Liver (tissue), 9 donors: ENCODE measurements around the gene NEK2. TPM values are rescaled to one million over a fixed set of nuclear protein-coding genes. Genes with fewer than 3 reads are reported as not detected.
A peak's percentile ranks its signal among the peaks of the same experiment; 100 is the strongest.

Source experiments
- DNase-seq: peaks from one replicate; pipeline ENCODE4 v3.0.0-alpha.2; 2017; ENCODE audit warnings: low spot score
- H3K27ac ChIP-seq, 2 donors: one replicate each; pipeline ENCODE4 v1.7.0; 2013; ENCODE audit warnings: inconsistent platforms in 2 of 2, low read length in 2 of 2, control low read depth in 1 of 2, low read depth in 1 of 2, mild to moderate bottlenecking in 1 of 2
- H3K27me3 ChIP-seq, 4 donors: one replicate each; pipeline versions ENCODE4 v1.6.1 to v1.7.0; 2013; ENCODE audit warnings: low read length in 3 of 4, inconsistent platforms in 1 of 4, mild to moderate bottlenecking in 1 of 4, moderate library complexity in 1 of 4; ENCODE audit not compliant: control insufficient read depth in 4 of 4, insufficient read depth in 4 of 4
- H3K36me3 ChIP-seq, 4 donors: one replicate each; pipeline versions ENCODE4 v1.6.1 to v1.7.0; 2013; ENCODE audit warnings: low read length in 3 of 4, mild to moderate bottlenecking in 3 of 4, low read depth in 1 of 4, moderate library complexity in 1 of 4; ENCODE audit not compliant: control insufficient read depth in 4 of 4, insufficient read depth in 3 of 4
- H3K4me1 ChIP-seq, 4 donors: one replicate each; pipeline versions ENCODE4 v1.6.1 to v1.7.0; 2013; ENCODE audit warnings: low read length in 3 of 4, mild to moderate bottlenecking in 3 of 4, moderate library complexity in 1 of 4; ENCODE audit not compliant: control insufficient read depth in 4 of 4, insufficient read depth in 4 of 4
- H3K4me3 ChIP-seq, 3 donors: one replicate each; pipeline versions ENCODE4 v1.6.1 to v1.7.0; 2013; ENCODE audit warnings: low read length in 3 of 3, control low read depth in 1 of 3, low read depth in 1 of 3, mild to moderate bottlenecking in 1 of 3
- H3K9ac ChIP-seq, 2 donors: one replicate each; pipeline ENCODE4 v1.7.0; 2013; ENCODE audit warnings: low read length in 2 of 2, mild to moderate bottlenecking in 2 of 2, moderate library complexity in 2 of 2, control low read depth in 1 of 2, low read depth in 1 of 2
- H3K9me3 ChIP-seq, 4 donors: one replicate each; pipeline versions ENCODE4 v1.6.1 to v1.7.0; 2013; ENCODE audit warnings: low read length in 3 of 4; ENCODE audit not compliant: control insufficient read depth in 4 of 4
- CTCF ChIP-seq: fragments of 150-350 bp; IDR thresholded peaks from 2 replicates; pipeline ENCODE4 v1.5.1; 2017; ENCODE audit warnings: improper control_type of control experiment, low read depth, low read length; ENCODE audit not compliant: missing input control
- EGR1 ChIP-seq, 2 donors: IDR thresholded peaks; 2 replicates each; pipeline ENCODE4 v1.6.1; 2016 to 2018; ENCODE audit warnings: antibody characterized with exemption in 2 of 2, low read depth in 2 of 2
- FOXA1 ChIP-seq: IDR thresholded peaks from 2 replicates; pipeline ENCODE4 v1.6.1; 2016; ENCODE audit warnings: antibody characterized with exemption
- HNF4A ChIP-seq, 2 donors: conservative IDR thresholded peaks; 2 replicates each; pipeline ENCODE4 v1.6.1; 2016; ENCODE audit warnings: antibody characterized with exemption in 2 of 2, mild to moderate bottlenecking in 2 of 2
- HNF4G ChIP-seq: IDR thresholded peaks from 2 replicates; pipeline ENCODE4 v1.6.1; 2016; ENCODE audit warnings: antibody characterized with exemption
- JUND ChIP-seq, 2 donors: IDR thresholded peaks; 2 replicates each; pipeline ENCODE4 v1.6.1; 2016; ENCODE audit warnings: antibody characterized with exemption in 2 of 2
- MAX ChIP-seq: IDR thresholded peaks from 2 replicates; pipeline ENCODE4 v1.6.1; 2016; ENCODE audit warnings: antibody characterized with exemption
- NR2F2 ChIP-seq: IDR thresholded peaks from 2 replicates; pipeline ENCODE4 v1.6.1; 2016; ENCODE audit warnings: antibody characterized with exemption
- RAD21 ChIP-seq, 2 donors: IDR thresholded peaks; 2 replicates each; pipeline ENCODE4 v1.6.1; 2016; ENCODE audit warnings: antibody characterized with exemption in 2 of 2, mild to moderate bottlenecking in 2 of 2
- REST ChIP-seq: IDR thresholded peaks from 2 replicates; pipeline ENCODE4 v1.6.1; 2016; ENCODE audit warnings: antibody characterized with exemption, mild to moderate bottlenecking
- RXRA ChIP-seq, 2 donors: IDR thresholded peaks; 2 replicates each; pipeline ENCODE4 v1.6.1; 2017 to 2018; ENCODE audit warnings: antibody characterized with exemption in 2 of 2, mild to moderate bottlenecking in 1 of 2
- SP1 ChIP-seq: IDR thresholded peaks from 2 replicates; pipeline ENCODE4 v1.6.1; 2018; ENCODE audit warnings: antibody characterized with exemption, mild to moderate bottlenecking
- YY1 ChIP-seq: IDR thresholded peaks from 2 replicates; pipeline ENCODE4 v1.6.1; 2016; ENCODE audit warnings: antibody characterized with exemption, mild to moderate bottlenecking
- ZBTB33 ChIP-seq: IDR thresholded peaks from 2 replicates; pipeline ENCODE4 v1.6.1; 2016; ENCODE audit warnings: antibody characterized with exemption
- WGBS: extraction: QIAGEN DNeasy Blood & Tissue Kit; methylation state at CpG from one replicate; pipeline ENCODE4 v1.1.7; 2013; 5-methylcytosine and 5-hydroxymethylcytosine counted together
- polyA plus RNA-seq, 2 donors: library from polyadenylated mRNA; stranded (reverse) in 1 of 2; unstranded in 1 of 2; fragments of 200-250 nt in 1 of 2; fragments of >200 nt in 1 of 2; fragmentation: Nextera tagmentation in 1 of 2; extraction: Ambion mirVana in 1 of 2; gene quantifications; one replicate each; pipeline versions ENCODE4 v1.2.1 to v1.2.3, GENCODE V29; 2013 to 2015
- total RNA-seq, 2 donors: library from RNA; depleted of rRNA; stranded (reverse); fragments of >200 nt; gene quantifications; one replicate each; pipeline ENCODE4 v1.2.3, GENCODE V29; 2014
- donor health status: healthy.
- donor health status: healthy.
- donor health status: healthy.
- donor health status: healthy.
- donor health status: healthy.

The NEK2 gene
- total and polyA plus RNA-seq, 4 donors, result 0.29 to 25.7 (median 1.3) TPM; not detected in 1

GRCh38 chr1:211699059-211699458 is 23.6 kb upstream of the NEK2 start:
- H3K4me3 ChIP-seq, result no peak overlapping the region
- no peak for DNase-seq
- 83% methylated on average over 16 of the region's 16 CpGs for WGBS
- TF ChIP-seq HNF4A (conservative IDR thresholded peaks at IDR 0.05) (no peak), JUND (IDR thresholded peaks at IDR 0.05) (no peak), RAD21 (IDR thresholded peaks at IDR 0.05) (no peak), RXRA (IDR thresholded peaks at IDR 0.05) (no peak), FOXA1 (no peak), YY1 (no peak), EGR1 (IDR thresholded peaks at IDR 0.05; ENCODE audit: low read depth in 2 of 2) (no peak), ZBTB33 (no peak), HNF4G (no peak), REST (no peak), MAX (no peak), NR2F2 (no peak)
- no peaks in the 10 kb centered on the region for H3K27me3 ChIP-seq
- H3K36me3 ChIP-seq, result no peaks in the 10 kb centered on the region
- H3K9me3 ChIP-seq, result no peaks in the 10 kb centered on the region
- no peak overlapping the region for H3K27ac ChIP-seq
- no peak overlapping the region for H3K9ac ChIP-seq
- peaks cover 0 to 5% (median 2%) of the 10 kb centered on the region in 4 donors for H3K4me1 ChIP-seq

GRCh38 chr1:211698161-211699026 is 23.0 kb upstream of the NEK2 start:
- peak overlapping the region in 2 of 3 donors; percentile 7 to 35 for H3K4me3 ChIP-seq

More at GRCh38 chr1:211698161-211699026, 23.0 kb upstream of the NEK2 start:
- H3K4me1 ChIP-seq, result peaks cover 0 to 5% (median 2%) of the 10 kb centered on the region in 4 donors
- peak; percentile 86 for DNase-seq
- no peak overlapping the region for H3K27ac ChIP-seq
- no peak for TF ChIP-seq MAX
- TF ChIP-seq CTCF, result peak; percentile 96
- peak; percentile 22 to 74 for TF ChIP-seq RXRA (IDR thresholded peaks at IDR 0.05)
- TF ChIP-seq RAD21 (IDR thresholded peaks at IDR 0.05), result peak; percentile 97 to 98
- TF ChIP-seq SP1, result peak; percentile 38
- H3K36me3 ChIP-seq, result no peaks in the 10 kb centered on the region
- no peak overlapping the region for H3K9ac ChIP-seq
- WGBS, result 23% methylated on average over 29 of the region's 29 CpGs
- no peaks in the 10 kb centered on the region for H3K9me3 ChIP-seq
- H3K27me3 ChIP-seq, result no peaks in the 10 kb centered on the region
